ENCODE results near the gene XG.

The XG gene

GRCh38 chrX:2855761-2856160 is 103.9 kb downstream of the XG start:
- no peak for TF ChIP-seq JUND (IDR thresholded peaks at IDR 0.05; ENCODE audit: low read depth)
- no peak for DNase-seq (ENCODE audit: low read depth in 1 of 2, low spot score in 1 of 2)
- in situ Hi-C loops (cut with HindIII; ENCODE audit: low pct_unique_long_range_greater_than_20kb, low sequenced_read_pairs), result no loop called here

GRCh38 chrX:2857566-2857965 is 105.7 kb downstream of the XG start:
- in situ Hi-C loops (cut with HindIII; ENCODE audit: low pct_unique_long_range_greater_than_20kb, low sequenced_read_pairs), result no loop called here

GRCh38 chrX:2859197-2859797 is 107.5 kb downstream of the XG start:
- TF ChIP-seq JUND (IDR thresholded peaks at IDR 0.05; ENCODE audit: low read depth), result no peak
- in situ Hi-C loops (cut with HindIII; ENCODE audit: low pct_unique_long_range_greater_than_20kb, low sequenced_read_pairs), result no loop called here
- DNase-seq (ENCODE audit: low read depth in 1 of 2, low spot score in 1 of 2), result no peak

More at GRCh38 chrX:2857566-2857965, 105.7 kb downstream of the XG start:
- DNase-seq (ENCODE audit: low read depth in 1 of 2, low spot score in 1 of 2), result no peak
- TF ChIP-seq JUND (IDR thresholded peaks at IDR 0.05; ENCODE audit: low read depth), result no peak

- no peak for DNase-seq (ENCODE audit: low read depth in 1 of 2, low spot score in 1 of 2)
Measured at GRCh38 chrX:2862404-2862803, 110.6 kb downstream of the XG start.

GRCh38 chrX:2863646-2864045 is 111.8 kb downstream of the XG start:
- no peak for TF ChIP-seq JUND (IDR thresholded peaks at IDR 0.05; ENCODE audit: low read depth)
- no peak for DNase-seq (ENCODE audit: low read depth in 1 of 2, low spot score in 1 of 2)

More at GRCh38 chrX:2862404-2862803, 110.6 kb downstream of the XG start:
- no peak for TF ChIP-seq JUND (IDR thresholded peaks at IDR 0.05; ENCODE audit: low read depth)
- in situ Hi-C loops (cut with HindIII; ENCODE audit: low pct_unique_long_range_greater_than_20kb, low sequenced_read_pairs), result no loop called here

More at GRCh38 chrX:2863646-2864045, 111.8 kb downstream of the XG start:
- in situ Hi-C loops (cut with HindIII; ENCODE audit: low pct_unique_long_range_greater_than_20kb, low sequenced_read_pairs), result no loop called here
